Raji (cell line): ENCODE results near the gene NR1D1.

Source experiments
- POLR2A ChIP-seq: IDR thresholded peaks from 2 replicates; pipeline ENCODE4 v1.6.1; 2011; ENCODE audit warnings: low read depth, low read length, control low read depth; ENCODE audit not compliant: insufficient read depth

NR1D1 gene

GRCh38 chr17:40075942-40076498 lies 24.4 kb downstream of the NR1D1 start:
- no peak for TF ChIP-seq POLR2A

GRCh38 chr17:40075201-40075941 lies 25.0 kb downstream of the NR1D1 start:
- no peak for TF ChIP-seq POLR2A

- no peak for TF ChIP-seq POLR2A
Observed at GRCh38 chr17:40074871-40075200, 25.6 kb downstream of the NR1D1 start.

GRCh38 chr17:40074175-40074512 lies 26.2 kb downstream of the NR1D1 start:
- no peak for TF ChIP-seq POLR2A

GRCh38 chr17:40073454-40074174 lies 26.8 kb downstream of the NR1D1 start:
- TF ChIP-seq POLR2A = no peak

GRCh38 chr17:40072735-40073346 lies 27.5 kb downstream of the NR1D1 start:
- TF ChIP-seq POLR2A = no peak

- no peak for TF ChIP-seq POLR2A
Observed at GRCh38 chr17:40072040-40072734, 28.2 kb downstream of the NR1D1 start.

- TF ChIP-seq POLR2A = no peak
Observed at GRCh38 chr17:40071313-40072039, 28.9 kb downstream of the NR1D1 start.

GRCh38 chr17:40070709-40071312 lies 29.6 kb downstream of the NR1D1 start:
- TF ChIP-seq POLR2A = no peak

GRCh38 chr17:40069751-40070708 lies 30.4 kb downstream of the NR1D1 start:
- TF ChIP-seq POLR2A = no peak

- 0 out of 2 replicates have a peak, but pooled peaks have one; percentile 24 for TF ChIP-seq POLR2A
Observed at GRCh38 chr17:40068917-40069750, 31.3 kb downstream of the NR1D1 start.

GRCh38 chr17:40068584-40068916 lies 31.8 kb downstream of the NR1D1 start:
- no peak for TF ChIP-seq POLR2A

- TF ChIP-seq POLR2A = no peak
Observed at GRCh38 chr17:40068129-40068581, 32.2 kb downstream of the NR1D1 start.

GRCh38 chr17:40067710-40068109 lies 32.7 kb downstream of the NR1D1 start:
- no peak for TF ChIP-seq POLR2A
